GM21515 (cell line): ENCODE results near the gene UNC93B1.

Source experiments
- ATAC-seq: cut with Tn5 transposase; IDR thresholded peaks from one replicate; pipeline ENCODE4 v1.9.1; 2021; ENCODE audit not compliant: unreplicated experiment

Gene UNC93B1

GRCh38 chr11:68003846-68004550, at the start of gene UNC93B1:
Gene UNC93B1 (minus strand): TSS chr11:68004097. CDS start chr11:68004043, 54 bp downstream.
- peak; percentile 55 for ATAC-seq

- no peak for ATAC-seq
These were observed 49.2 kb upstream of the UNC93B1 start for GRCh38 chr11:68053117-68053516.

GRCh38 chr11:68052137-68052873, 48.4 kb upstream of the UNC93B1 start:
- ATAC-seq: no peak

- ATAC-seq: no peak
These were observed 47.6 kb upstream of the UNC93B1 start for GRCh38 chr11:68051191-68052136.

GRCh38 chr11:68050371-68050841, 46.5 kb upstream of the UNC93B1 start:
- no peak for ATAC-seq

- no peak for ATAC-seq
These were observed 45.8 kb upstream of the UNC93B1 start for GRCh38 chr11:68049509-68050370.

GRCh38 chr11:68048681-68049508, 45.0 kb upstream of the UNC93B1 start:
- no peak for ATAC-seq

GRCh38 chr11:68047437-68048290, 43.8 kb upstream of the UNC93B1 start:
- ATAC-seq: no peak

- ATAC-seq: no peak
These were observed 41.0 kb upstream of the UNC93B1 start for GRCh38 chr11:68044898-68045351.

- ATAC-seq: no peak
These were observed 40.4 kb upstream of the UNC93B1 start for GRCh38 chr11:68044145-68044813.

- no peak for ATAC-seq
These were observed 39.6 kb upstream of the UNC93B1 start for GRCh38 chr11:68043349-68044144.

GRCh38 chr11:68043029-68043348, 39.1 kb upstream of the UNC93B1 start:
- ATAC-seq: no peak

- no peak for ATAC-seq
These were observed 38.5 kb upstream of the UNC93B1 start for GRCh38 chr11:68042219-68043028.

GRCh38 chr11:68041617-68042218, 37.8 kb upstream of the UNC93B1 start:
- ATAC-seq: no peak

GRCh38 chr11:68040957-68041591, 37.2 kb upstream of the UNC93B1 start:
- ATAC-seq: no peak
